GM12874 (cell line): ENCODE results near the gene BOK.

Source experiments
- CTCF ChIP-seq: IDR thresholded peaks from 2 replicates; pipeline ENCODE4 v1.5.1; 2011; ENCODE audit warnings: low read depth, mild to moderate bottlenecking, control low read depth, low read length, moderate library complexity; ENCODE audit not compliant: insufficient read depth

Gene BOK

GRCh38 chr2:241576293-241576654 is 17.7 kb downstream of the BOK start:
- TF ChIP-seq CTCF: no peak

GRCh38 chr2:241577413-241578122 is 19.0 kb downstream of the BOK start:
- TF ChIP-seq CTCF: no peak

GRCh38 chr2:241579281-241579680 is 20.7 kb downstream of the BOK start:
- TF ChIP-seq CTCF: no peak

- TF ChIP-seq CTCF: no peak
Observed at GRCh38 chr2:241582328-241582727, 23.8 kb downstream of the BOK start.

- no peak for TF ChIP-seq CTCF
Observed at GRCh38 chr2:241582806-241583205, 24.3 kb downstream of the BOK start.

GRCh38 chr2:241584436-241584835 is 25.9 kb downstream of the BOK start:
- no peak for TF ChIP-seq CTCF

GRCh38 chr2:241586564-241587264 is 28.2 kb downstream of the BOK start:
- no peak for TF ChIP-seq CTCF
